ENCODE data around the gene ZNF780A.
A peak's percentile ranks its signal among the peaks of the same experiment; 100 is the strongest.
"Not testable (repeated sequence)": the region's sequence is repeated elsewhere in the genome, so short reads cannot be mapped to it uniquely, and the experiment has no call there.

Gene ZNF780A

DNA sequence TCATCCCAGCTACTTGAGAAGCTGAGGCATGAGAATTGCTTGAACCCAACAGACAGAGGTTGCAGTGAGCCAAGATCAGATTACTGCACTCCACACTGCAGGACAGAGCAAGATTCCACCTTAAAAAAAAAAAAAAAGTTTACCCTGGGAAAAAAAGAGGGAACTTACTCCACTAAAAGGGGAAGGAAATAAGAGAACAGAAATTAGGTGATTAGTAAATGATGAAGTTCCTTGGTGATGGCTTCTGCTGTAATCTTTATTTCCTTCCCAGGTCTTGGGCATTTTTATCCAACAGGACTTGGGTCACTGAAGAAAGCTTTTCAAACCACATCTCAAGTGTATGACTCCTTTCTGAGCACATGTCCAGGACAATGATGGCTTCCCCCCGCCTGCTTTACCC, 9.3 kb downstream of the ZNF780A start:
- no peak for DNase-seq

DNA sequence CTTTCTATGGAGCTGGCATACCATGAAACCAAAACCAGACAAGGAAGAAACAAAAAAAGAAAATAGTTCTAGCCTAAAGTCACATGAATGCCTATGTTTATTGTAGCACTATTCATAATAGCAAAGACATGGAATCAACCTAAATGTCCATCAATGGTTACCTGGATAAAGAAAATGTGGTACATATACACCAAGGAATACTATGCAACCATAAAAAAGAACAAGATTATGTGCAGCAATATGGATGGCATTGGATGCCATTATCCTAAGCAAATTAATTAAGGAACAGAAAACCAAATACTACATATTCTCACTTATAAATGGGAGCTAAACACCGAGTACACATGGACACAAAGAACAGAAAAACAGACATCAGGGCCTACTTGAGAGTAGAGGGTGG, 10.5 kb downstream of the ZNF780A start:
- DNase-seq, result no peak

DNA sequence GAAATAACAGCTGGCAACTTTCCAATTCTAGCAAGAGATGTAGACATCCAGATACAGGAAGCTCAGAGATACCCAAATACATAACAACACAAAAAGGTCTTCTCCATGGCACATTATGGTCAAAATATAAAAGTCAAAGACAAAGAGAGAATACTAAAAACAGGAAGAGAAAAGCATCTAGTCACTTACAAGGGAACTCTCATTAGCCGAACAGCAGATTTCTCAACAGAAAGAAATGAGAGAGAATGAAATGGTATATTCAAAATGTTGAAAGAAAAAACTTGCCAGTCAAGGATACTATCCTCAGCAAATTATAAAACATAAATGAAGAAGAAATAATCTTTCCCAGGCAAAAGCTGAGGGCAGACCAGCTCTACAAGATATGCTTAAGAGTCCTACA, 12.4 kb downstream of the ZNF780A start:
- DNase-seq, result no peak

DNA sequence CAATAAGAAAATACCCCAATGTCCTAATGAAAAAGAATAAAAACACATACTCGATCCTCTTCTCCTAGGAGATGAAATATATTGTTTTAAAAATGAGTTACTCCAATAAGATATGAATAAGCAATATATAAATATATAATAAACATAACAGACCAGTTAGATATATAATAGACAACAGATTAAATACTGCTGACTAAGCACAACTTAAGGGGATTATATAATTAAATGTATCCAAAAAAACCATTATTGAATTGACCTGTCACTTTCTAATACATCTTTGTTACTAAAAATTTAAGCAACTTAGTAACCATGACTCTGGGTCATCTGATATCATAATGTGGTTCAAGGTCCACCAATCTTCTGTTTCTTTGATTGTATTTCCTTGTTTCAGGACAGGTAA, 20.7 kb downstream of the ZNF780A start:
- DNase-seq, result no peak

DNA sequence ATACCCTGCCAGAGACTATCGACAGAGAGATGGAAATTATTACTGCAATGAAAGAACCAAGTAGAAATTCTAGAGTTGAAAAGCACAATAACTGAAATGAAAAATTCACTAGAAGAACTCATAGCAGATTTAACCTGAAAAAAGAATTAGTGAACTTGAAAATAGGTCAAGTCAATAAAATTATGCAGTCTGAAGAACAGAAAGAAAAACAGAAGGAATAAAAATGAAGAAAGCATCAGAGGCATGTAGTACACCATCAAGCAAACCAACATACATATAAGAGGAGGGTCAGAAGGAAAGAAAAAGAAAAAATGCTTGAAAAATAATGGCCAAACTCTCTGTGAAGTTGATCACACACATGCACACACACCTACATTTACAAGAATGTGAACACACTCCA, 31.1 kb downstream of the ZNF780A start:
- no peak for DNase-seq

DNA sequence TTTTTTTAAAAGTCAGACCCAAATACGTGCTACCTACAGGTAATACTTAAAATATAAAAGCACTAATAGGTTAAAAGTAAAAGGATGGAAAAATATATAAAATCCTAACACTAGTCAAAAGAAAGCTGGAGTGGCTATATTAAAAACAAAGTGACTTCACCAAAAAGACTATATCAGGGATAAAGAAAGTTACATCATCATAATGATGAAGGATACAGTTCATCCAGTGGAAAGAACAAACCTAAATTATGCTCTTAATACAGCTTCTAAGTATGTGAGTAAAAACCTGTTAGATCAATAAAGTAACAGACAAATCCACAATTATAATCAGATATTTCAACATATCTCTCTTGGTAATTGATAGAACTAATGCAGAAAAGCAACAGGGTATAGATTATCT, 33.6 kb downstream of the ZNF780A start:
- DNase-seq, result no peak

DNA sequence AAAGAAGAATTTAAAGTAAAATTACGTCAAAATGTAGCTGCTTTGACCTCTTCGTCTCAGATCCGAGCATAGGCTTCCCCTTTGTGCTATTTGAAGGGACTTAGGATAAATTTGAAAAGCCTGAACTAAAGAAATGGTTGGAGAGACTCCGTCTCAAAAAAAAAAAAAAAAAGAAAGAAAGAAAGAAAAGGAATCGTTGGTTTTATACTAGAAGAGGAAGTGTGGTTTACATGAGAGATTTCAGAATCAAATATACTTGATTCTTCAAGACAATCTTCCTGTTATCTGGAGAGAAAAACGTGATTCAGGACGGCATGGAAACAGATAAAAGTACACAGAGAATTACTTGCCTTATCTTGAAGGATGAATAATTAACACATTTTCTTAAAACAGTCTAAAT, 34.2 kb downstream of the ZNF780A start:
- DNase-seq, result no peak

DNA sequence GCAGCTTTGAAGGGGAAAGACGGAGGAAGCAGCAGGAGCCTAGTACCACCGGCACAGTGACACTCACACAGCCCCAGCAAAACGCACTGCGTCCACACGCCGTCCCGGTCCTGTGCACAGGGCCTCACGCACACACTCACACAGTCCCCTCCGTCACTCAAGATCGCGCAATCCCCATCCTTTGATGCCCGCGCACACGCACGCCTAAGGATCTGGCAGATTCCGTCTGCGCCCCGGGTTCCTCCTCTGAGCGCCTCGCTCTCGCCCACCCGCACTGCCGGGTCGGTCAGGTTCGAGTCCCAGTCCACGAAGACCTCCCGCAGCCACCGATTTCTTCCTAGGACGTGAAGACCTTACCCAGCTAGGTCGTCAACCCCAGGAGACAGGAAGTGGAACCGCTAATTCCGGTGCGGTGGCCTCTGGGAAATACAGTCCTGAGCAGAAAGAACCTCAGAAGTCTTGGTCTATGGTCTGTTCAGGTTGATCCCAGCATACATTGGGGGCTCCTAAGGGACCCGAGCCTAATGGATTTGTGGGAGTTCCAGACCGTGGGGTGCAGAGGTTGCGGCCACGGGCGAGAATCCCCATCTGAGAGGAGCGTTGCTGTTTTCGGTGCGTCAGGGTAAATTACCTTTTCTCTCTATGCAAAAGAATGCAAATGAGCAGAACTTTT, 34.8 kb downstream of the ZNF780A start, which contains the start of gene ZNF780B:
ZNF780B (minus strand) TSS at position 400 of the 673 bp plus-strand sequence. CDS start 5,899 bp downstream, outside the sequence.
- peak; percentile 55 for DNase-seq

DNA sequence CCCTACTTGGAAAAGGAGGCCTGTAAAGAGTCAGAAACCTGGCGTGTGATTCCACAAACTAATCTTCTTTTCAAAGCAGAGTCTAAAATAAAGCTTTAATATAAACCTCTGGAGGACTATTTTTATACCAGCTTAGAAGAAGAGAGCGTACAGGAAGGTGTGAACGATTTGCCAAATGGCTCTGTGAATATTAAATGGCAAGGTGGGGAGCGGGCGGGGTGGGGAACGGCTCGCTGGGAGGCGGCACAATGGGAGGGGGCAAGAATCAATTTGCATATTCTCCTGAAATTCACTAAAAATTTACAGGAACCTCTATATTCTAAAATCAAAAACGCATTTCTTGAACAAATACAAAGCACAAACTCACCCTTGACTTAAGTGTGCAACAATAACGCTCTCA, 35.7 kb downstream of the ZNF780A start:
- DNase-seq, result no peak

DNA sequence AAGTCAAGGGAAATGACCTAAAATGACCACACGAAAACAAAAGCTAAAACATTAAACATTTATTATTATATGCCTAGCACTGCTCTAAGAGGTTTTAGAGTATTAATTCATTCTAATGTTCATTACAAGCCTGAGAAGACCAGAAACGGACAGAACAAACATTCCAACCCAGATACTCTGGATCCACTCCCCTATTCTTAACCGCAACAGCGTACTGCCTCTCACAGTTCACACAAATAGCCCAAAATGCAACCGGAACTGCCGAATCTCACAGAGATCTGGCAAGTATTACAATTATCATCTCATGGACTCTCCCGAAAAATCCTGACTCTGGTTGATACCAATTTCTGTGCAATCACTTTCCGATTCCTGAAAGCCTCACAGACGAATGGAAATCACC, 36.1 kb downstream of the ZNF780A start:
- DNase-seq, result no peak

DNA sequence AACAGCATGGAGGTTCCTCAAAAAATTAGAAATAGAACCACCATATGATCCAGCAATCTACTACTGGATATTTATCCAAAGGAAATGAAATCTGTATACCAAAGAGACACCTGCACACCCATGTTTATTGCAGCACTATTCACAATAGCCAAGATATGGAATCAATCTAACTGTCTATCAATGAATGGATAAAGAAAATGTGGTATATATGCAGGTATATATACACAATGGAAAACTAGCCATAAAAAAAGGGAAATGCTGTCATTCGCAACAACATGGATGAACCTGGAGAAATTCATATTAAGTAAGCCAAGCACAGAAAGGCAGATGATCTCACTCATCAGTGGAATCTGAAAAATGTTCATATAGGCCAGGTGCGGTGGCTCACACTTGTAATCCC, 37.3 kb downstream of the ZNF780A start:
- no peak for DNase-seq

DNA sequence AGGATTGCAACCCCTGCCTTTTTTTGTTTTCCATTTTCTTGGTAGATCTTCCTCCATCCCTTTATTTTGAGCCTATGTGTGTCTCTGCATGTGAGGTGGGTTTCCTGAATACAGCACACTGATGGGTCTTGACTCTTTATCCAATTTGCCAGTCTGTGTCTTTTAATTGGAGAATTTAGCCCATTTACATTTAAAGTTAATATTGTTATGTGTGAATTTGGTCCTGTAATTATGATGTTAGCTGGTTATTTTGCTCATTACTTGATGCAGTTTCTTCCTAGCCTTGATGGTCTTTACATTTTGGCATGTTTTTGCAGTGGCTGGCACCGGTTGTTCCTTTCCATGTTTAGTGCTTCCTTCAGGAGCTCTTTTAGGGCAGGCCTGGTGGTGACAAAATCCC, 49.0 kb downstream of the ZNF780A start:
- DNase-seq, result not testable (repeated sequence)

DNA sequence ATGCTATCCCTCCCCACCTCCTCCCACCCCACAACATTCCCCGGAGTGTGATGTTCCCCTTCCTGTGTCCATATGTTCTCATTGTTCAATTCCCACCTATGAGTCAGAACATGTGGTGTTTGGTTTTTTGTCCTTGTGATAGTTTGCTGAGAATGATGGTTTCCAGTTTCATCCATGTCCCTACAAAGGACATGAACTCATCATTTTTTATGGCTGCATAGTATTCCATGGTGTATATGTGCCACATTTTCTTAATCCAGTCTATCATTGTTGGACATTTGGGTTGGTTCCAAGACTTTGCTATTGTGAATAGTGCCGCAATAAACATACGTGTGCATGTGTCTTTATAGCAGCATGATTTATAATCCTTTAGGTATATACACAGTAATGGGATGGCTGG, 52.7 kb downstream of the ZNF780A start:
- not testable (repeated sequence) for DNase-seq

DNA sequence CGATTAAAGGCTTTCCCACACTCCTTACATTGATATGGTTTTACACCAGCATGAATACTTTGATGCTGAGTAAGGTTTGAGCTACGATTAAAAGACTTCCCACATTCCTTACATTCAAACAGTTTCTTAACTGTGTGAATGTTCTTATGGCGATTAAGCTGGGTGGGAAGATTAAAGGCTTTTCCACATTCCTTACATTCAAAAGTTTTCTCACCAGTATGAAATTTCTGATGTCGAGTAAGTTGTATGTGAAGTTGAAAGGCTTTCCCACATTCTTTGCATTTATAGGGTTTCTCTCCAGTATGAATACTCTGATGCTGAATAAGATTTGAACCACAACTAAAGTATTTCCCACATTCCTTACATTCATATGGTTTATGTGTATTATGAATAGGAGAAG, 54.7 kb downstream of the ZNF780A start:
- DNase-seq, result no peak

DNA sequence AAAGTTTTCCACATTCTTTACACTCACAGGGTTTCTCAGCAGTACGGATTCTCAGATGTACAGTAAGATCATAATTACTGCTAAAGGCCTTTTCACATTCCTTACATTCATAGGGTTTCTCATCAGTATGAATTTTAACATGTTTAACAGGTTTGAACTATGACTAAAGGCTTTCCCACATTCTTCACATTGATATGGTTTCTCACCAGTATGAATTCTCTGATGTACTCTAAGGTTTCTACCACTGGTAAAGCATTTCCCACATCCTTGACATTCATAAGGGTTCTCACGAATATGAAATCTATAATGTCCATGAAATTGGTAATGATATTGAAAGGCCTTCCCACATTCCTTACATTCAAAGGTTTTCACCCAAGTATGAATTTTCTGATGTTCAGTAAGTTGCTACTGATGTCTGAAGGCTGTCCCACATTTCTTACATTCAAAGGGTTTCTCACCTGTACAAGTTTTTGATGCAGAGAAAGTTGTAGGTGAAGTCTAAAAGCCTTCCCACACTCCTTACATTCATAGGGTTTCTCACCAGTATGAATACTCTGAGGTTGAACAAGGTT, 56.7 kb downstream of the ZNF780A start:
- no peak for DNase-seq

DNA sequence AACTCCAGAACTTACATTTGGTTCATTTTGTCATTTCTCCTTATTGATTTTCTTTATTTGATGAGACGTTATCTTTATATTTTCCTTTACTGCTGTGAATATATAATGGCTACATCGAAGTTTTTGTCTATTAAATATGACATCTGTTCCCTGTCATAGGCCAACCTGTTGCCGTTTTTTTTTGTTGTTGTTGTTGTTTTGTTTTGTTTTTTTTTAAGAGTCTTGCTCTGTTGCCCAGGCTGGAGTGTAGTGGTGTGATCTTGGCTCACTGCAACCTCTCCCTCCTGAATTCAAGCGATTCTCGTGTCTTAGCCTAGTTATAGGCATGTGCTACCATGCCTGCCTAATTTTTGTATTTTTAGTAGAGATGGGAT, 64.2 kb downstream of the ZNF780A start:
- DNase-seq, result no peak

DNA sequence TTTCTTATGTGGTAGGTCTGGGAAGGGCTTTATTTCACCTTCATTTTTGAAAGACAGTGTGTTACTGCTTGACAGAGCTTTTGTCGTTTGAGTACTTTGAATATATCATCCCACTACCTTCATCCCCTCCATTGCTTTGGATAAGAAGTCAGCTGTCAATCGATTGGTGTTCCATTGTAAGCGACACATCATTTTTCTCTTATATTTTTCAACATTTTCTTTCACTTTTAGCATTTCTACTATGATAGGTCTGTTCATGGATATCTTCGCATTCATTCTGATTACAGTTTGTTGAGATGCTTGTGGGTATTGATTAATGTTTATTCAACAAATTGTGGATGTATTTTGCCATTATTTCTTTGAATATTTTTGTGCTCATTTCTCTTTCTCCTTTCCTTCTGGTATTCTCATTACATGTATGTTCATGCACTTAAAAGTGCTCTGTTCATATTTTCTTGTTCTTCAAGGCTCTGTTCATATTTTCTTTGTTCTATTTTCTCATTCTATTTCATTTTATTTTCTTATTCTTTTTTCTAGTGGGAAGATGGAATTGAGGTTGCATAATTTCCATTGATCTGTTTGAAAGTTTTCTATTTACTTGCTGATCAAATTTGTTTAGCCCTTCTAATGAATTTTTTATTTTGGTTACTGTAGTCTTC, 64.7 kb downstream of the ZNF780A start:
- no peak for DNase-seq

DNA sequence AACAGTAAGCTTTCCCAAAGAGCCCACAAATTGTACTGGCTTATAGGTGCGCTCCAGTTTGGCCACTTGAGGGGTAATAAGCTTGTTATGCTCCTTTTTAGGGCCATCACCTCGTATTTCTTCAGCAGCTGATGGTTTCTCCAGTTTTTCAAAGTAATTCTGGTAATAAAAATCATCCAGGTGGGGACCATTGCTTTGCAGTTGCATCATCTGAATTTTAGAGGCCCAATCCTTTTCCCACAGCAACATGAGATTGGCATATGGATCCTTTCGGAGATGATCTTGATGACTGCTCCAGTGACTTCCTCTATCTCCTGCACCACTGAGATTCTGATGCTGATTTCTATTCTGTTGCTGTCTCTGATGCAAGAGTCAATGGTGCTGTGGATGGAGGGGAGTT, 66.8 kb downstream of the ZNF780A start:
- DNase-seq, result no peak

All from stimulated activated CD4-positive, alpha-beta T cell treated with anti-CD3 and anti-CD28 coated beads, Interleukin-12 subunit alpha, Interleukin-12 subunit beta, amount 100 ng/mL, for 4 hours (primary cell).